ENCODE results near the gene COX4I2.

The COX4I2 gene

DNA sequence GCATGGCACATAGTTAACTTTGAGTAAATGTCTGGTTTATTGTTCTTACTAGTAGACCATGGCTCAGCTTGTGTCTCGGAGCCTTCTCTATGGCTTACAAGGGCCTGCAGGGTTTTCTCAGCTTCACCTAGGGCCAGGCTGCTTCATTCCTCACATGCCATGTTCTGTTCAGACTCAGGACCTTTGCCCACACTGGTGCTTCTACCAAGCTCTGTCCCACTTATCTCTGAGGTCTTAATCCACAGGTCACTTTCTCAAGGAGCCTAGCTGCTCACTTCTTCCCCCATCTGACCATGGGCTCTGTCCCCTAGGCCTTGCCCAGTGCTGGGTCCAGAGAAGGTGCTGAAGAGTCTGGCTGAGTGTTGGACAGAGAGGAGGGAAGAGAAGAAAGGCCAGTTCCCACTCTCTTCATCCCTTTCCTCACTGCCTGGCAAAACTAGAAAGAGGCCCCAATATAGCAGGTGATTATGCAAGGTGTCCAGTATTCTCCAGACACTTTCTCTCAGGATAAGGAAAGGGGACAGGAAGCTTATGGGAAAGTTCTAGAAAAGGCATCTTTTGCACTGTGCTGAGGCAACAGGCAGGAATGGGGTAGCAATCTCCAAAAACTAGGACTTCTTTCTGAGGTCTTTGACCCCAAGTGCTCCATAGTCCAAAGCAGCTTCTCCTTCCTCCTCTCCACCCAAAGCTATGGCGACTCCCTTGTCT is 40.0 kb downstream of the COX4I2 start:
- ChIA-PET POLR2A (no interaction called here), CTCF (interaction anchor here (0.7 to 6.0 kb wide), 5 partner anchors 13 to 120 kb away, joined by 3 to 73 read pairs (median 3); partner anchors contain the start of gene BCL2L1)
- no peak overlapping the region for H3K4me3 ChIP-seq (ENCODE audit: low read depth, low read length)
- no peak for DNase-seq (ENCODE audit: low read depth, low spot score)
- TF ChIP-seq, protein P1, sequence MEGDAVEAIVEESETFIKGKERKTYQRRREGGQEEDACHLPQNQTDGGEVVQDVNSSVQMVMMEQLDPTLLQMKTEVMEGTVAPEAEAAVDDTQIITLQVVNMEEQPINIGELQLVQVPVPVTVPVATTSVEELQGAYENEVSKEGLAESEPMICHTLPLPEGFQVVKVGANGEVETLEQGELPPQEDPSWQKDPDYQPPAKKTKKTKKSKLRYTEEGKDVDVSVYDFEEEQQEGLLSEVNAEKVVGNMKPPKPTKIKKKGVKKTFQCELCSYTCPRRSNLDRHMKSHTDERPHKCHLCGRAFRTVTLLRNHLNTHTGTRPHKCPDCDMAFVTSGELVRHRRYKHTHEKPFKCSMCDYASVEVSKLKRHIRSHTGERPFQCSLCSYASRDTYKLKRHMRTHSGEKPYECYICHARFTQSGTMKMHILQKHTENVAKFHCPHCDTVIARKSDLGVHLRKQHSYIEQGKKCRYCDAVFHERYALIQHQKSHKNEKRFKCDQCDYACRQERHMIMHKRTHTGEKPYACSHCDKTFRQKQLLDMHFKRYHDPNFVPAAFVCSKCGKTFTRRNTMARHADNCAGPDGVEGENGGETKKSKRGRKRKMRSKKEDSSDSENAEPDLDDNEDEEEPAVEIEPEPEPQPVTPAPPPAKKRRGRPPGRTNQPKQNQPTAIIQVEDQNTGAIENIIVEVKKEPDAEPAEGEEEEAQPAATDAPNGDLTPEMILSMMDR (IDR thresholded peaks at IDR 0.05; ENCODE audit: insufficient read depth, low read length, missing control alignments): no peak

DNA sequence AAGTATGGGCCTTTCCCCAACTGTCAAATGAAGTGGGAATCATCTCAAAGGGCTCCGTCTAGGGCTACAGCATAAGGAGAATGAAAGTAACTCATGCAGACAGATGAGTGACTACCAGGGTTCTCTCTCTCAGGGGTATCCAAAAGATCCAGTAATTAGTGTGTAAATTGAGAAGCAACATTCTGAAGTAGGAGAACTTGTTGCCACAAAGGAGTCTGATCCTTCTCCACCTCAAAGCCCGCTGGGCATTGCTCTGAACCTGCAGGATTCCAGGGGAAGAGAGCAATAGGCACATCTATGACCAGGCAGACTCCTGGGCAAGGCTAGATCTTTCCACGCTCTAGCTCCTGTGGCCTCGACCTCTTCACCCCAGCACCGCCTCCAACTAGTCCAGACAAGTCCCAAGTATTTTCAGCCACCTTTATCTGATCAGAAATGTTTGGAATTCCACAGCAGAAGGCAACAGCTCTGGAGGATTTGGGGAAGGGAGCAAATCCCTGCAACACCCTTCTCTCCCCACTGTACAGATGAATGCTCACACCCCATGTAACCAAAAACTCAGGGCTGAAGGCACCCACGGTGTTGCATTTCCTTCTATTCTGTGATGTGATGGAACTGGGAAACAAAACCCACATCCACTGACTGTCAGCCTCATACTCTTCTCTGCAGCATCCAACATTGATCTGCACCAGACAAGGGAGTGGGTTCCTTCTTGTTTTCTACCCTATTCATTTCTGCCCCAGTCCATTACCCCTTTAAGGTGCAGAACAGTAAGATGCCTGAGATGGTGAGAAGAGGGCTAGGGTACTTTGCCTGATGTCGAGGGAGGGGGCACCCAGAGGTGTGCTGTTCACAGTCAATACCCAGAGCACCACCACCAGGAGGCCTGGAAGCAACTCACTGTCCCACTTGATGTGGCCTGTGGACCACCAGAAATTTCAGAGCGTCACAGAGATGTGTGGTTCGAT is 41.0 kb downstream of the COX4I2 start:
- H3K4me3 ChIP-seq (ENCODE audit: low read depth, low read length): no peak overlapping the region
- TF ChIP-seq, protein P1 (IDR thresholded peaks at IDR 0.05; ENCODE audit: insufficient read depth, low read length, missing control alignments): no peak
- CTCF ChIA-PET: interaction anchor here (0.8 to 6.0 kb wide), 7 partner anchors 12 to 48 kb away, joined by 3 to 73 read pairs (median 8); partner anchors contain the start of gene BCL2L1
- DNase-seq (ENCODE audit: low read depth, low spot score): no peak
- POLR2A ChIA-PET: no interaction called here

DNA sequence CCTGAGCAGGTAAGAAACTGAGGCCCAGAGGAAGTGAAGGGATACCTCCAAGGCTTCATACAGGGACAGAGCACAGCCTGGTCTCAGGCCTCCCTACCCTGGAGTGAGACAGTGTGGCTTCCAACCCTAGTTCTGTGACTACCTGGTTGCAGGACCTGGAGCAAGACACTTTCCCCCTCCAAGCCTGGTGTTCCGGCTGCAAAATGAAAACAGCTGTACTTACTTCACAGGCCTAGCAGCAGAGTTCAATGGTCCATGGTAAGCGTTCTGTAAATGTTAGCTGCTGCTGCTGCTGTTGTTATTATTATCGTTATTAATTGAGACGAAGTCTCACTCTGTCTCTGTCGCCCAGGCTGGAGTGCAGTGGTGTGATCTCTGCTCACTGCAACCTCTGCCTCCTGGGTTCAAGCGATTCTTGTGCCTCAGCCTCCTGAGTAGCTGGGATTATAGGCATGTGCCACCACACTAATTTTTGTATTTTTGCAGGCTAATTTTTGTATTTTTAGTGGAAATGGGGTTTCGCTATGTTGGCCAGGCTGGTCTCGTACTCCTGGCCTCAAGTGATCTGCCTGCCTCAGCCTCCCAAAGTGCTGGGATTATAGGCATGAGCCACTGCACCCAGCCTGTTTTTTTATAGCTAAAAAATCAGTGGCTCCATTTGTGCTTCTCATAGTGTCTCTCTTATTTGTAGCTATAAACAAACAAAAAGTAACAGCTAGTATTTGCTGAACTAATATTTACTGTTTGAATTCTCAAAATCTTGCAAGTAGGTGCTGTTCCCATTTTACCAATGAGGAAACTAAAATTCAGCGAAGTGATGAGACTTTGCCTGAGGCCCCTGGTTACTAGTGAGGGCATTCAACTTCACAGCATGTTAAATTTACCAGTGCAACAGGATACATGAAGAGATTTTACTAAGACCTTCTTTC is 41.9 kb downstream of the COX4I2 start:
- TF ChIP-seq, protein P1 (IDR thresholded peaks at IDR 0.05; ENCODE audit: insufficient read depth, low read length, missing control alignments): no peak
- POLR2A ChIA-PET: interaction anchor here (1.0 kb wide), 1 partner anchor 20 kb away, joined by 3 read pairs; no protein-coding TSS in a partner anchor
- DNase-seq (ENCODE audit: low read depth, low spot score): no peak
- CTCF ChIA-PET: interaction anchor here (0.8 to 2.4 kb wide), 5 partner anchors 18 to 47 kb away, joined by 3 to 16 read pairs (median 4); no protein-coding TSS in a partner anchor
- H3K4me3 ChIP-seq (ENCODE audit: low read depth, low read length): no peak overlapping the region

DNA sequence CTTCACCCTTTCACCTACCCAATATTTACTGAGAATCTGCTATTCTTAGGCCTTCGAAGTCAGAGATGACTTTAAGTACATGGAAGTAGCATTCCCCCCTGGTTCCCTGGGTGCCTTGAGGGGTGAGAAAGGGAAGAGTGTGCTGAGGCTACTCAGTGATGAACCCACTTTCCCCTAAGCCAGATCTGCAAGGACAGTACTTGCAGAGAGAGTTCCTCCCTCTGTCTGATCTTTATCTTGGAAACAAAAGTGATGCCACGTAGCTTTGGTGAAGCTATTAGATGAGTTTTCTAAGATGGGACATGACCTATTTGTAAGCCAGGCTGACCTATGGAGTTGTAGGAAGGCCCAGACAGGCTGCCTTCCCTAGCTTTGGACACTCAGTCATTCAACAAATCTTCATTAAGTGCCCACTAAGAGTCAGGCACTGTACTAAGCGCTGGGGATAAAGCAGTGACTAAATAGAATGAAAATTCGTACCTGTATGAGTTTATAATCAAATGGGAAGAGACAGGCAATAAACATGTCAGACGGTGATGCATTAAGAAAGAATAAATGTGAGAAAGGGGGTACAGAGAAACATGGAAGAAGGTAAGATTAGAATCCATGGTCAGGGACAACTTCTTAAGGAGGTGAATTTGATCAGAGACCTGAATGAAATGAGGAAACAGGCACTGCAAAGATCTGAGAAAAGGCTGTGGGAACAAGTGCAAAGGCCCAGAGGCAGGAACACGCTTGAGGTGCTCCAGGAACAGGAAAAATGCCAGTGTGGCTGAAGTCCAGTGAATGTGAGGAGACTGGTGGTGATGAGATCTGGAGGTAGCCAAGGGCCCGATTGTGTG is 42.8 kb downstream of the COX4I2 start:
- no peak for DNase-seq (ENCODE audit: low read depth, low spot score)
- ChIA-PET POLR2A (interaction anchor here (1.0 kb wide), 1 partner anchor 19 kb away, joined by 3 read pairs; no protein-coding TSS in a partner anchor), CTCF (interaction anchor here (0.9 to 2.4 kb wide), 3 partner anchors 19 to 43 kb away, joined by 3 to 16 read pairs (median 8); no protein-coding TSS in a partner anchor)
- no peak overlapping the region for H3K4me3 ChIP-seq (ENCODE audit: low read depth, low read length)
- TF ChIP-seq, protein P1 (IDR thresholded peaks at IDR 0.05; ENCODE audit: insufficient read depth, low read length, missing control alignments): no peak

DNA sequence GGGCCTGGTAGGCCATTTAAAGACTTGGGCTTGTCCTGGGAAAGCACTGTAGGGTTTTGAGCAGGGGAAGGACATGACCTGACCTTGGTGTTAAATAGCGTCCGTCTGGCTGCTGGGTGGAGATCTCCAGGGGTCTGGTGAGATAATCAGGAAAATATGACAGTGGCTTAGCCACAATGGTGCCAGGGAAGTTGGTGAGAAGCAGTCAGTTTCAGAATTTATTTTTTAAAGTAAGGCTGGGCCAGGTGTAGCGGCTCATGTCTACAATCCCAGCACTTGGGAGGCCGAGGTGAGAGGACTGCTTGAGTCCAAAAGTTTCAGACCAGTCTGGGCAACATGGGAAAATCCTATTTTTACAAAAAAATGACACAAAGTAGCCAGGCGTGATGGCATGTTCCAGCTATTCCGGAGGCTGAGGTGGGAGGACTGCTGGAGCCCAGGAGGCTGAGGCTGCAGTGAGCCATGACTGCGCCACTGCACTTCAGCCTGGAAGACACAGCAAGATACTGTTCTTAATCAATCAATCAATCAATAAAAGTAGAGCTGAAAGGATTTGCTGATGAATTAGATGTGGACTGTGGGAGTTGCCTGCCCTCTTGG is 43.5 kb downstream of the COX4I2 start:
- no peak overlapping the region for H3K4me3 ChIP-seq (ENCODE audit: low read depth, low read length)
- ChIA-PET CTCF (interaction anchor here (2.4 to 5.5 kb wide), 2 partner anchors 20 to 43 kb away, joined by 16 to 29 read pairs; no protein-coding TSS in a partner anchor), POLR2A (no interaction called here)
- TF ChIP-seq, protein P1 (IDR thresholded peaks at IDR 0.05; ENCODE audit: insufficient read depth, low read length, missing control alignments): no peak
- DNase-seq (ENCODE audit: low read depth, low spot score): no peak

Data from AG04449 (cell line).